Inflammatory macrophage treated with lipopolysaccharide for 1 hour (primary cell): ENCODE data around the gene CHMP2A.
"Not testable (repeated sequence)": the region's sequence is repeated elsewhere in the genome, so short reads cannot be mapped to it uniquely, and the experiment has no call there.

Source experiments
- DNase-seq, 2 donors: peaks; one replicate each; pipeline ENCODE4 v3.0.0-alpha.2; 2020 to 2022

CHMP2A gene

GRCh38 chr19:58554494-58555368, at the start of gene CHMP2A:
TSS of gene CHMP2A (minus strand) at chr19:58555105. CDS start at chr19:58554212, 893 bp downstream.
- DNase-seq: peak; percentile 91 to 99

- no peak for DNase-seq
Measured at GRCh38 chr19:58586133-58586765, 31.3 kb upstream of the CHMP2A start.

GRCh38 chr19:58585442-58586132, 30.7 kb upstream of the CHMP2A start:
- no peak for DNase-seq

GRCh38 chr19:58584498-58585441, 29.9 kb upstream of the CHMP2A start:
- no peak for DNase-seq

GRCh38 chr19:58582985-58583384, 28.1 kb upstream of the CHMP2A start:
- DNase-seq: no peak

- DNase-seq: peak; percentile 86 to 98
Measured at GRCh38 chr19:58581227-58582141, 26.6 kb upstream of the CHMP2A start.

GRCh38 chr19:58579473-58580142, 24.7 kb upstream of the CHMP2A start:
- DNase-seq: no peak

- no peak for DNase-seq
Measured at GRCh38 chr19:58578012-58578925, 23.4 kb upstream of the CHMP2A start.

- not testable (repeated sequence) for DNase-seq
Measured at GRCh38 chr19:58577581-58577980, 22.7 kb upstream of the CHMP2A start.

- peak; percentile 85 to 92 for DNase-seq
Measured at GRCh38 chr19:58575183-58576041, 20.5 kb upstream of the CHMP2A start.

- no peak for DNase-seq
Measured at GRCh38 chr19:58573658-58574164, 18.8 kb upstream of the CHMP2A start.

- peak; percentile 99 to 100 for DNase-seq
Measured at GRCh38 chr19:58572818-58573657, 18.1 kb upstream of the CHMP2A start, which contains the start of gene MZF1. TSS of gene MZF1 (minus strand) at chr19:58573335. CDS start at chr19:58571389, 1,946 bp downstream.

- peak; percentile 26 to 38 for DNase-seq
Measured at GRCh38 chr19:58572026-58572817, 17.3 kb upstream of the CHMP2A start.

GRCh38 chr19:58571575-58571947, 16.7 kb upstream of the CHMP2A start:
- no peak for DNase-seq

- no peak for DNase-seq
Measured at GRCh38 chr19:58570770-58571574, 16.1 kb upstream of the CHMP2A start.
